IMR-90 (cell line): Measurements from ENCODE around the gene CDR2. TPM values are rescaled to one million over a fixed set of nuclear protein-coding genes. Genes with fewer than 3 reads are reported as not detected.

Experiments used
- ATAC-seq: fragments of 200-7000 bp; cut with Tn5 transposase; 2 replicates; pipeline ENCODE4 v1.9.1; 2020; ENCODE audit warnings: low read depth, mild to moderate bottlenecking, moderate library complexity
- BruUV-seq: library from RNA; stranded (reverse); fragments of 400-500 nt; replicated peaks from 2 replicates; lab custom pipeline; 2021; lab: Mats Ljungman, UMichigan
- CTCF ChIA-PET: fragments of 300-600 bp; formaldehyde crosslinking; extraction: SDS; loops from one replicate; lab custom pipeline; 2021; ENCODE audit warnings: antibody characterized with exemption; lab: Yijun Ruan, JAX
- POLR2A ChIA-PET: fragments of 300-600 bp; sonication (Branson Sonifier 250); formaldehyde crosslinking; loops from one replicate; lab custom pipeline; 2022; ENCODE audit warnings: antibody characterized with exemption; ENCODE audit not compliant: unreplicated experiment; lab: Charles Lee
- DNase-seq: peaks from one replicate; pipeline ENCODE4 v3.0.0; 2013
- H2AFZ ChIP-seq: replicated peaks from 2 replicates; pipeline ENCODE3; 2013; ENCODE audit warnings: low read length, mild to moderate bottlenecking; ENCODE audit not compliant: poor library complexity
- H2AK5ac ChIP-seq: 2 replicates; pipeline ENCODE4 v1.6.1; 2013; ENCODE audit warnings: low read depth, low read length, inconsistent platforms
- H2AK9ac ChIP-seq: replicated peaks from 2 replicates; pipeline ENCODE3; 2013; ENCODE audit warnings: mild to moderate bottlenecking, low read depth, low read length, moderate library complexity; ENCODE audit not compliant: poor library complexity
- H2BK120ac ChIP-seq: 2 replicates; pipeline ENCODE4 v1.6.1; 2013; ENCODE audit warnings: low read depth, low read length, inconsistent platforms
- H2BK15ac ChIP-seq: 3 replicates; pipeline ENCODE4 v1.6.1; 2013; ENCODE audit warnings: low read depth, low read length, inconsistent platforms
- H2BK20ac ChIP-seq: 2 replicates; pipeline ENCODE4 v1.6.1; 2013; ENCODE audit warnings: low read depth, mild to moderate bottlenecking, inconsistent platforms, low read length, moderate library complexity
- H2BK5ac ChIP-seq: 2 replicates; pipeline ENCODE4 v1.6.1; 2013; ENCODE audit warnings: mild to moderate bottlenecking, low read depth, low read length, inconsistent platforms; ENCODE audit not compliant: poor library complexity, severe bottlenecking
- H3K14ac ChIP-seq: replicated peaks from 2 replicates; pipeline ENCODE4 v1.6.1; 2013; ENCODE audit warnings: low read depth, low read length, inconsistent platforms
- H3K18ac ChIP-seq: 2 replicates; pipeline ENCODE4 v1.6.1; 2013; ENCODE audit warnings: low read depth, low read length, control low read depth
- H3K23ac ChIP-seq: 2 replicates; pipeline ENCODE4 v1.6.1; 2013; ENCODE audit warnings: low read depth, low read length, inconsistent platforms
- H3K27ac ChIP-seq: 2 replicates; pipeline ENCODE4 v1.5.1; 2013; ENCODE audit warnings: mild to moderate bottlenecking, control low read depth, low read length; ENCODE audit not compliant: insufficient read depth
- H3K27me3 ChIP-seq: 2 replicates; pipeline ENCODE4 v1.6.1; 2013; ENCODE audit warnings: low read length; ENCODE audit not compliant: control insufficient read depth, insufficient read depth
- H3K36me3 ChIP-seq: 2 replicates; pipeline ENCODE4 v1.6.1; 2013; ENCODE audit warnings: low read length, mixed read lengths; ENCODE audit not compliant: control insufficient read depth, insufficient read depth
- H3K4ac ChIP-seq: 2 replicates; pipeline ENCODE4 v1.6.1; 2013; ENCODE audit warnings: low read depth, low read length, inconsistent platforms
- H3K4me1 ChIP-seq: 2 replicates; pipeline ENCODE4 v1.6.1; 2013; ENCODE audit warnings: low read length, mixed read lengths; ENCODE audit not compliant: control insufficient read depth, insufficient read depth
- H3K4me2 ChIP-seq: 2 replicates; pipeline ENCODE4 v1.6.1; 2013; ENCODE audit warnings: low read depth, mild to moderate bottlenecking, control low read depth, low read length, moderate library complexity
- H3K4me3 ChIP-seq: 2 replicates; pipeline ENCODE4 v1.5.1; 2013; ENCODE audit warnings: low read depth, mild to moderate bottlenecking, control low read depth, low read length, moderate library complexity; ENCODE audit not compliant: insufficient read depth
- H3K56ac ChIP-seq: 2 replicates; pipeline ENCODE4 v1.6.1; 2013; ENCODE audit warnings: low read length, inconsistent platforms; ENCODE audit not compliant: insufficient read depth; ENCODE audit errors: extremely low read depth
- H3K79me1 ChIP-seq, 2 experiments: 2 replicates each; pipeline ENCODE4 v1.6.1; 2013; ENCODE audit warnings: low read length in 2 of 2, inconsistent platforms in 1 of 2, low read depth in 1 of 2
- H3K9ac ChIP-seq: 2 replicates; pipeline ENCODE4 v1.6.1; 2013; ENCODE audit warnings: low read depth, low read length, control low read depth
- H3K9me1 ChIP-seq: 2 replicates; pipeline ENCODE4 v1.6.1; 2013; ENCODE audit warnings: low read length, inconsistent platforms; ENCODE audit not compliant: insufficient read depth
- H3K9me3 ChIP-seq: 2 replicates; pipeline ENCODE4 v1.6.1; 2013; ENCODE audit warnings: low read length; ENCODE audit not compliant: control insufficient read depth, insufficient read depth
- H4K20me1 ChIP-seq: 2 replicates; pipeline ENCODE4 v1.6.1; 2013; ENCODE audit warnings: low read length, inconsistent platforms; ENCODE audit not compliant: insufficient read depth
- H4K5ac ChIP-seq: 2 replicates; pipeline ENCODE4 v1.6.1; 2013; ENCODE audit warnings: mild to moderate bottlenecking, low read depth, low read length, control low read depth
- H4K8ac ChIP-seq, 2 experiments: 2 replicates each; pipeline ENCODE4 v1.6.1; 2013; ENCODE audit warnings: low read depth in 2 of 2, low read length in 2 of 2, control low read depth in 1 of 2, inconsistent platforms in 1 of 2
- H4K91ac ChIP-seq: 2 replicates; pipeline ENCODE4 v1.6.1; 2013; ENCODE audit warnings: low read depth, low read length, inconsistent platforms; ENCODE audit not compliant: insufficient read depth
- CEBPB ChIP-seq: IDR thresholded peaks from 2 replicates; pipeline ENCODE4 v1.6.1; 2012; ENCODE audit warnings: low read depth, low read length, improper control_type of control experiment
- CHD1 ChIP-seq: IDR thresholded peaks from 2 replicates; pipeline ENCODE4 v1.6.1; 2012; ENCODE audit warnings: low read depth, low read length, improper control_type of control experiment
- CTCF ChIP-seq: conservative IDR thresholded peaks from 2 replicates; pipeline ENCODE4 v1.5.1; 2012; ENCODE audit warnings: mild to moderate bottlenecking, low read depth, low read length, improper control_type of control experiment
- MAFK ChIP-seq: IDR thresholded peaks from 2 replicates; pipeline ENCODE4 v1.6.1; 2012; ENCODE audit warnings: low read depth, low read length, improper control_type of control experiment
- MAZ ChIP-seq: IDR thresholded peaks from 2 replicates; pipeline ENCODE4 v1.6.1; 2012; ENCODE audit warnings: low read depth, mild to moderate bottlenecking, low read length, improper control_type of control experiment, moderate library complexity, borderline replicate concordance
- NFE2L2 ChIP-seq: fragments of 150-350 bp; IDR thresholded peaks from 2 replicates; pipeline ENCODE4 v1.6.1; 2016; ENCODE audit warnings: low read depth, mild to moderate bottlenecking, low read length
- POLR2A ChIP-seq: IDR thresholded peaks from 2 replicates; pipeline ENCODE4 v1.6.1; 2012; ENCODE audit warnings: mild to moderate bottlenecking, low read depth, low read length
- RFX5 ChIP-seq: IDR thresholded peaks from 2 replicates; pipeline ENCODE4 v1.8.0; 2012; ENCODE audit warnings: low read depth, mild to moderate bottlenecking, low read length, moderate library complexity
- USF2 ChIP-seq: fragments of 150-350 bp; IDR thresholded peaks from 2 replicates; pipeline ENCODE4 v1.6.1; 2017; ENCODE audit warnings: mild to moderate bottlenecking, antibody characterized with exemption, low read length, low read depth
- WGBS, 2 experiments: methylation state at CpG; one replicate each; pipeline versions ENCODE4 v1.1.5 to v1.1.7; 2013; ENCODE audit warnings: missing lambda C conversion rate in 2 of 2; ENCODE audit not compliant: insufficient read length in 1 of 2; ENCODE audit errors: extremely low coverage in 2 of 2; 5-methylcytosine and 5-hydroxymethylcytosine counted together
- dilution Hi-C: fragments of 300-500 bp; cut with HindIII; formaldehyde crosslinking; loops from one replicate; pipeline ENCODE4 v1.14.3; 2018; ENCODE audit warnings: low sequenced_read_pairs; ENCODE audit not compliant: unreplicated experiment
- in situ Hi-C: fragments of 300-500 bp; cut with MboI; formaldehyde crosslinking; loops from 3 replicates; pipeline ENCODE4 v1.14.3; 2019; ENCODE audit warnings: low sequenced_read_pairs, inconsistent platforms, mixed read lengths
- intact Hi-C: fragments of 100-400 bp; cut with micrococcal nuclease; formaldehyde crosslinking; loops from 2 replicates; pipeline ENCODE4 v1.10.0; 2022
- polyA plus RNA-seq, 3 experiments: library from polyadenylated mRNA; depleted of rRNA; stranded (reverse); fragments of >200 nt; gene quantifications; 2 replicates each; pipeline ENCODE4 v1.2.3, GENCODE V29; 2012; ENCODE audit warnings: low replicate concordance in 1 of 3
- total RNA-seq: library from RNA; depleted of rRNA; stranded (reverse); fragments of >200 nt; gene quantifications from 2 replicates; pipeline ENCODE4 v1.2.3, GENCODE V29; 2012

Gene CDR2
- total and polyA plus RNA-seq, 2 of the 4 experiments (the other 2 are of a cell fraction), result 37.7 to 48.4 TPM

GRCh38 chr16:22306788-22307187 is 67.6 kb downstream of the CDR2 start:
- Histone ChIP-seq H3K27me3 (no peaks in the 10 kb centered on the region), H2AK9ac (no peak overlapping the region), H3K9me1 (no peaks in the 10 kb centered on the region; the same call in 1 of the 2 replicates), H3K27ac (no peak overlapping the region), H2BK20ac (no peak overlapping the region), H3K9me3 (no peaks in the 10 kb centered on the region), H3K4me2 (no peak overlapping the region), H4K91ac (no peak overlapping the region), H4K5ac (no peak overlapping the region), H3K4me3 (no peak overlapping the region), H3K23ac (no peak overlapping the region), H3K14ac (no peak overlapping the region), H2BK5ac (no peak overlapping the region), H2BK120ac (no peak overlapping the region), H2BK15ac (no peak overlapping the region), H3K36me3 (peaks cover 46% of the 10 kb centered on the region), H4K20me1 (peaks cover 25% of the 10 kb centered on the region; the same call in 1 of the 2 replicates), H4K8ac (no peak overlapping the region), H3K56ac (no peak overlapping the region), H3K79me1 (peaks cover 14 to 48% of the 10 kb centered on the region in 2 experiments), H3K9ac (no peak overlapping the region), H3K4ac (no peak overlapping the region), H2AFZ (no peak overlapping the region), H3K18ac (no peak overlapping the region), H3K4me1 (no peaks in the 10 kb centered on the region), H2AK5ac (no peak overlapping the region; the same call in 1 of the 2 replicates)
- ChIA-PET POLR2A (no interaction called here), CTCF (no interaction called here)
- no peak for DNase-seq
- TF ChIP-seq CEBPB (no peak), CHD1 (no peak), MAFK (no peak), CTCF (no peak), MAZ (no peak), USF2 (no peak), NFE2L2 (no peak), RFX5 (no peak), POLR2A (no peak)
- no peak for ATAC-seq
- in situ Hi-C loops, result no loop called here
- dilution Hi-C loops, result no loop called here
- WGBS, 2 experiments, result 100% methylated on average over 1 of the region's 9 CpGs; no CpG with 5 or more reads in 1 of the 2 experiments
- no TSS peak for BruUV-seq
- intact Hi-C loops, result no loop called here
